Measurements from ENCODE around the gene MDC1. TPM values are rescaled to one million over a fixed set of nuclear protein-coding genes. Genes with fewer than 3 reads are reported as not detected.
"Not testable (repeated sequence)": the region's sequence is repeated elsewhere in the genome, so short reads cannot be mapped to it uniquely, and the experiment has no call there.

Gene MDC1
- 93.9 and 97.2 TPM in 2 replicates for total RNA-seq

- Mint-ChIP-seq H3K36me3 (ENCODE audit: low read depth) (peaks cover 55% of the 10 kb centered on the region), H3K27me3 (no peaks in the 10 kb centered on the region), H3K27ac (peak within 1 kb of the TSS; percentile 99), H3K4me3 (peak within 1 kb of the TSS; percentile 95), H3K4me1 (peaks cover 44% of the 10 kb centered on the region), H3K9me3 (no peaks in the 10 kb centered on the region)
- intact Hi-C loops (cut with micrococcal nuclease), result loop anchor here (1.0 to 2.0 kb wide), 7 partner anchors 25 to 160 kb away; partner anchors contain the start of genes ABCF1, C6orf136, FLOT1 and MRPS18B
- peak; percentile 99 for DNase-seq
Measured at GRCh38 chr6:30717129-30717844, at the start of gene MDC1. Gene MDC1, minus strand, starts transcription at chr6:30717281. Its CDS starts 2,106 bp downstream, at chr6:30715175.

- peaks cover 69% of the 10 kb centered on the region for H3K4me1 Mint-ChIP-seq
- intact Hi-C loops (cut with micrococcal nuclease), result no loop called here
- peaks cover 8% of the 10 kb centered on the region for H3K9me3 Mint-ChIP-seq
- peak overlapping the region; percentile 97 for H3K27ac Mint-ChIP-seq
- H3K4me3 Mint-ChIP-seq, result peak overlapping the region; percentile 6
- H3K27me3 Mint-ChIP-seq, result peaks cover 2% of the 10 kb centered on the region
- DNase-seq, result no peak
- H3K36me3 Mint-ChIP-seq (ENCODE audit: low read depth), result peaks cover 10% of the 10 kb centered on the region
Measured at GRCh38 chr6:30766461-30767157, 49.5 kb upstream of the MDC1 start.

- peaks cover 63% of the 10 kb centered on the region for H3K4me1 Mint-ChIP-seq
- H3K9me3 Mint-ChIP-seq; DNase-seq; H3K4me3 Mint-ChIP-seq; H3K27me3 Mint-ChIP-seq; intact Hi-C loops (cut with micrococcal nuclease); H3K36me3 Mint-ChIP-seq (ENCODE audit: low read depth): not testable (repeated sequence)
- H3K27ac Mint-ChIP-seq, result peak overlapping the region; percentile 22
Measured at GRCh38 chr6:30765495-30765894, 48.4 kb upstream of the MDC1 start.

- Mint-ChIP-seq H3K4me3 (peak overlapping the region; percentile 55), H3K27ac (peak overlapping the region; percentile 85), H3K4me1 (peaks cover 54% of the 10 kb centered on the region)
- H3K9me3 Mint-ChIP-seq; H3K36me3 Mint-ChIP-seq (ENCODE audit: low read depth); intact Hi-C loops (cut with micrococcal nuclease); DNase-seq; H3K27me3 Mint-ChIP-seq: not testable (repeated sequence)
Measured at GRCh38 chr6:30764490-30765043, 47.5 kb upstream of the MDC1 start.

- peak overlapping the region; percentile 85 for H3K27ac Mint-ChIP-seq
- H3K4me3 Mint-ChIP-seq, result peak overlapping the region; percentile 55
- DNase-seq, result no peak
- H3K9me3 Mint-ChIP-seq, result peaks cover 3% of the 10 kb centered on the region
- no peaks in the 10 kb centered on the region for H3K27me3 Mint-ChIP-seq
- peaks cover 6% of the 10 kb centered on the region for H3K36me3 Mint-ChIP-seq (ENCODE audit: low read depth)
- peaks cover 50% of the 10 kb centered on the region for H3K4me1 Mint-ChIP-seq
- intact Hi-C loops (cut with micrococcal nuclease), result no loop called here
Measured at GRCh38 chr6:30763618-30764489, 46.8 kb upstream of the MDC1 start.

- Mint-ChIP-seq H3K4me1 (peaks cover 46% of the 10 kb centered on the region), H3K9me3 (peaks cover 3% of the 10 kb centered on the region), H3K4me3 (peak overlapping the region; percentile 55), H3K27me3 (no peaks in the 10 kb centered on the region), H3K27ac (peak overlapping the region; percentile 85), H3K36me3 (ENCODE audit: low read depth) (peaks cover 6% of the 10 kb centered on the region)
- DNase-seq, result no peak
- intact Hi-C loops (cut with micrococcal nuclease), result no loop called here
Measured at GRCh38 chr6:30763155-30763617, 46.1 kb upstream of the MDC1 start.

GRCh38 chr6:30761791-30762429, 44.8 kb upstream of the MDC1 start:
- no peaks in the 10 kb centered on the region for H3K9me3 Mint-ChIP-seq
- no peaks in the 10 kb centered on the region for H3K36me3 Mint-ChIP-seq (ENCODE audit: low read depth)
- no peak for DNase-seq
- peaks cover 38% of the 10 kb centered on the region for H3K4me1 Mint-ChIP-seq
- no peak overlapping the region for H3K4me3 Mint-ChIP-seq
- no peaks in the 10 kb centered on the region for H3K27me3 Mint-ChIP-seq
- no peak overlapping the region for H3K27ac Mint-ChIP-seq
- intact Hi-C loops (cut with micrococcal nuclease), result no loop called here

GRCh38 chr6:30760549-30760948, 43.5 kb upstream of the MDC1 start:
- H3K4me1 Mint-ChIP-seq, result peaks cover 29% of the 10 kb centered on the region
- DNase-seq, result no peak
- H3K36me3 Mint-ChIP-seq (ENCODE audit: low read depth), result no peaks in the 10 kb centered on the region
- no peaks in the 10 kb centered on the region for H3K27me3 Mint-ChIP-seq
- no peaks in the 10 kb centered on the region for H3K9me3 Mint-ChIP-seq
- H3K4me3 Mint-ChIP-seq, result no peak overlapping the region
- intact Hi-C loops (cut with micrococcal nuclease), result no loop called here
- H3K27ac Mint-ChIP-seq, result no peak overlapping the region

GRCh38 chr6:30759575-30760239, 42.6 kb upstream of the MDC1 start:
- Mint-ChIP-seq H3K9me3 (no peaks in the 10 kb centered on the region), H3K27me3 (no peaks in the 10 kb centered on the region), H3K4me3 (no peak overlapping the region), H3K27ac (no peak overlapping the region), H3K4me1 (peaks cover 29% of the 10 kb centered on the region), H3K36me3 (ENCODE audit: low read depth) (no peaks in the 10 kb centered on the region)
- intact Hi-C loops (cut with micrococcal nuclease), result no loop called here
- no peak for DNase-seq

- H3K4me1 Mint-ChIP-seq, result peaks cover 15% of the 10 kb centered on the region
Measured at GRCh38 chr6:30757261-30757904, 40.3 kb upstream of the MDC1 start.

GRCh38 chr6:30756405-30757003, 39.4 kb upstream of the MDC1 start:
- H3K36me3 Mint-ChIP-seq (ENCODE audit: low read depth); H3K27ac Mint-ChIP-seq; H3K9me3 Mint-ChIP-seq; H3K27me3 Mint-ChIP-seq; H3K4me3 Mint-ChIP-seq; DNase-seq; intact Hi-C loops (cut with micrococcal nuclease): not testable (repeated sequence)
- H3K4me1 Mint-ChIP-seq, result peaks cover 14% of the 10 kb centered on the region

More at GRCh38 chr6:30757261-30757904, 40.3 kb upstream of the MDC1 start:
- no peak overlapping the region for H3K27ac Mint-ChIP-seq
- no peaks in the 10 kb centered on the region for H3K9me3 Mint-ChIP-seq
- H3K4me3 Mint-ChIP-seq, result no peak overlapping the region
- H3K36me3 Mint-ChIP-seq (ENCODE audit: low read depth), result no peaks in the 10 kb centered on the region
- no peaks in the 10 kb centered on the region for H3K27me3 Mint-ChIP-seq
- intact Hi-C loops (cut with micrococcal nuclease), result no loop called here
- no peak for DNase-seq

GRCh38 chr6:30754631-30755030, 37.5 kb upstream of the MDC1 start:
- Mint-ChIP-seq H3K27me3 (no peaks in the 10 kb centered on the region), H3K9me3 (no peaks in the 10 kb centered on the region), H3K27ac (no peak overlapping the region), H3K4me3 (no peak overlapping the region), H3K4me1 (peaks cover 18% of the 10 kb centered on the region), H3K36me3 (ENCODE audit: low read depth) (no peaks in the 10 kb centered on the region)
- intact Hi-C loops (cut with micrococcal nuclease), result no loop called here
- no peak for DNase-seq

All from activated CD4-positive, alpha-beta T cell treated with anti-CD3 and anti-CD28 coated beads, Interleukin-2, amount 10 ng/mL, durations not matched to agents 24 days and 14 days (primary cell).